Mesothelial cell of epicardium (in vitro differentiated cells): ENCODE data around the gene OCLN. TPM values are rescaled to one million over a fixed set of nuclear protein-coding genes. Genes with fewer than 3 reads are reported as not detected.
"Not testable (repeated sequence)": the region's sequence is repeated elsewhere in the genome, so short reads cannot be mapped to it uniquely, and the experiment has no call there.

Source experiments
- DNase-seq, 2 experiments: peaks; one replicate each; pipeline ENCODE4 v3.0.0; 2021; ENCODE audit warnings: low spot score in 2 of 2; ENCODE audit not compliant: unreplicated experiment in 2 of 2
- H3K27ac Mint-ChIP-seq: 2 replicates; pipeline ENCODE4 v1.8.0; 2021; ENCODE audit warnings: mixed read lengths
- H3K27me3 Mint-ChIP-seq: 2 replicates; pipeline ENCODE4 v1.8.0; 2021; ENCODE audit warnings: low read depth, mixed read lengths
- H3K36me3 Mint-ChIP-seq: 2 replicates; pipeline ENCODE4 v1.8.0; 2021; ENCODE audit warnings: mixed read lengths
- H3K4me1 Mint-ChIP-seq: 2 replicates; pipeline ENCODE4 v1.8.0; 2021; ENCODE audit warnings: mixed read lengths
- H3K4me3 Mint-ChIP-seq: 2 replicates; pipeline ENCODE4 v1.8.0; 2021; ENCODE audit warnings: mild to moderate bottlenecking, moderate library complexity, mixed read lengths
- H3K9me3 Mint-ChIP-seq: 2 replicates; pipeline ENCODE4 v1.8.0; 2021; ENCODE audit warnings: mixed read lengths
- total RNA-seq: library from RNA; stranded (reverse); gene quantifications from 3 replicates; pipeline ENCODE4 v1.2.1, GENCODE V29; 2021
- TF ChIP-seq, protein P1 (sequence below): fragments of 200-600 bp; sonication (generic); IDR thresholded peaks from one replicate; pipeline ENCODE4 v1.5.0; 2021; ENCODE audit warnings: antibody characterized with exemption; ENCODE audit not compliant: unreplicated experiment

The OCLN gene
- total RNA-seq, result 36.1 to 37.8 TPM (median 37.0 TPM) in 3 replicates

- H3K4me1 Mint-ChIP-seq, result peaks cover 15% of the 10 kb centered on the region
- H3K27me3 Mint-ChIP-seq, result peaks cover 64% of the 10 kb centered on the region
- no peaks in the 10 kb centered on the region for H3K9me3 Mint-ChIP-seq
- H3K27ac Mint-ChIP-seq, result peak within 1 kb of the TSS; percentile 98
- no peaks in the 10 kb centered on the region for H3K36me3 Mint-ChIP-seq
- DNase-seq, result peak; percentile 79 to 88
- peak within 1 kb of the TSS; percentile 85 for H3K4me3 Mint-ChIP-seq
- TF ChIP-seq, protein P1, sequence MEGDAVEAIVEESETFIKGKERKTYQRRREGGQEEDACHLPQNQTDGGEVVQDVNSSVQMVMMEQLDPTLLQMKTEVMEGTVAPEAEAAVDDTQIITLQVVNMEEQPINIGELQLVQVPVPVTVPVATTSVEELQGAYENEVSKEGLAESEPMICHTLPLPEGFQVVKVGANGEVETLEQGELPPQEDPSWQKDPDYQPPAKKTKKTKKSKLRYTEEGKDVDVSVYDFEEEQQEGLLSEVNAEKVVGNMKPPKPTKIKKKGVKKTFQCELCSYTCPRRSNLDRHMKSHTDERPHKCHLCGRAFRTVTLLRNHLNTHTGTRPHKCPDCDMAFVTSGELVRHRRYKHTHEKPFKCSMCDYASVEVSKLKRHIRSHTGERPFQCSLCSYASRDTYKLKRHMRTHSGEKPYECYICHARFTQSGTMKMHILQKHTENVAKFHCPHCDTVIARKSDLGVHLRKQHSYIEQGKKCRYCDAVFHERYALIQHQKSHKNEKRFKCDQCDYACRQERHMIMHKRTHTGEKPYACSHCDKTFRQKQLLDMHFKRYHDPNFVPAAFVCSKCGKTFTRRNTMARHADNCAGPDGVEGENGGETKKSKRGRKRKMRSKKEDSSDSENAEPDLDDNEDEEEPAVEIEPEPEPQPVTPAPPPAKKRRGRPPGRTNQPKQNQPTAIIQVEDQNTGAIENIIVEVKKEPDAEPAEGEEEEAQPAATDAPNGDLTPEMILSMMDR, result no peak
Observed at GRCh38 chr5:69492391-69492922, at the start of gene OCLN. Gene OCLN, plus strand, starts transcription at chr5:69492790. Its CDS starts 11,455 bp downstream, at chr5:69504245.

DNA sequence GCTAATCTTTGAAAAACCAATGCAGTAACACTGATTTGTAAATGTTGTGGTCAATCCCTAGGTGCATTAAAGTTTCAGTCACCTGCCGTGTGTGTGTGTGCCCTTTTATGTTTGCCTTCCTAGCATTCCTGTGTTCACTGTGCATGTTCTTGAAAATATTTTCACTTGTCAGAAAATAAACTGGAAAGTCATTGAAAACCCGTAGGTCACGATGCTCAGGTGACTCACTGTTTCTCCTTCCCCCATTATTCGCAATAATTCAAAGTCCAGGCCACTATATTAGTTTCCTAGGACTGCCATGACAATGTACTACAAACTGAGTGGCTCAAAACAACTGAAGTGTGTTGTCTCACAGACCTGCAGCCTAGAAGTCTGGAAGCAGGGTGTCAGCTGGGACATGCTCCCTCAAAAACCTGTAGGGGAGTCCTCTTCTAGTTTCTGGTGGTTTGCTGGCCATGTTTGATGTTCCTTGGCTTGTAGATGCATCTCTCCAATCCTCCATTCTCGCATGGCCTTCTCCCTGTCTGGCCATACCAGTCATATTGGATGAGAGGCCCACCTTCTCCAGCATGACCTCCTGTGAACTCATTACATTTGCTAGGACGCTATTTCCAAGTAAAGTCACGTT, 48.3 kb upstream of the OCLN start:
- TF ChIP-seq, protein P1, result no peak
- peaks cover 7% of the 10 kb centered on the region for H3K36me3 Mint-ChIP-seq
- no peaks in the 10 kb centered on the region for H3K4me1 Mint-ChIP-seq
- DNase-seq, result no peak
- no peak overlapping the region for H3K4me3 Mint-ChIP-seq
- H3K9me3 Mint-ChIP-seq, result no peaks in the 10 kb centered on the region
- no peak overlapping the region for H3K27ac Mint-ChIP-seq
- H3K27me3 Mint-ChIP-seq, result no peaks in the 10 kb centered on the region

GRCh38 chr5:69449511-69449910, 43.1 kb upstream of the OCLN start:
- H3K9me3 Mint-ChIP-seq, result no peaks in the 10 kb centered on the region
- no peaks in the 10 kb centered on the region for H3K27me3 Mint-ChIP-seq
- H3K36me3 Mint-ChIP-seq, result no peaks in the 10 kb centered on the region
- no peaks in the 10 kb centered on the region for H3K4me1 Mint-ChIP-seq
- no peak overlapping the region for H3K27ac Mint-ChIP-seq
- DNase-seq, result no peak
- TF ChIP-seq, protein P1, result no peak
- H3K4me3 Mint-ChIP-seq, result no peak overlapping the region

GRCh38 chr5:69450116-69450515, 42.5 kb upstream of the OCLN start:
- Mint-ChIP-seq H3K27me3 (no peaks in the 10 kb centered on the region), H3K27ac (no peak overlapping the region), H3K9me3 (no peaks in the 10 kb centered on the region), H3K4me1 (no peaks in the 10 kb centered on the region), H3K4me3 (no peak overlapping the region), H3K36me3 (no peaks in the 10 kb centered on the region)
- DNase-seq, result no peak
- TF ChIP-seq, protein P1, result no peak

DNA sequence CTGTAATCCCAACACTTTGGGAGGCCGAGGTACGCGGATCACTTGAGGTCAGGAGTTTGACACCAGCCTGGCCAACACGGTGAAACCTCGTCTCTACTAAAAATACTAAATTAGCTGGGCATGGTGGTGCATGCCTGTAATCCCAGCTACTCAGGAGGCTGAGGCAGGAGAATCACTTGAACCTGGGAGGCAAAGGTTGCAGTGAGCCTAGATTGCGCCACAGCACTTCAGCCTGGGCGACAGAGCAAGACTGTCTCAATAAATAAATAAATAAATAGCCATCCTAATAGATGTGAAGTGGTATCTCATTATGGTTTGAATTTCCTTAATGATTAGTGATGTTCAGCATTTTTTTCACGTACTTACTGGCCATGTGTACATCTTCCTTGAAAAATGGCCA, 42.1 kb upstream of the OCLN start:
- not testable (repeated sequence) for H3K27ac Mint-ChIP-seq, H3K4me3 Mint-ChIP-seq, DNase-seq, H3K27me3 Mint-ChIP-seq, H3K4me1 Mint-ChIP-seq, H3K9me3 Mint-ChIP-seq, H3K36me3 Mint-ChIP-seq

GRCh38 chr5:69451941-69452647, 40.5 kb upstream of the OCLN start:
- H3K27ac Mint-ChIP-seq, result no peak overlapping the region
- H3K4me3 Mint-ChIP-seq, result no peak overlapping the region
- H3K36me3 Mint-ChIP-seq, result no peaks in the 10 kb centered on the region
- no peak for DNase-seq
- no peaks in the 10 kb centered on the region for H3K4me1 Mint-ChIP-seq
- TF ChIP-seq, protein P1, result no peak
- no peaks in the 10 kb centered on the region for H3K27me3 Mint-ChIP-seq
- H3K9me3 Mint-ChIP-seq, result peaks cover 4% of the 10 kb centered on the region

DNA sequence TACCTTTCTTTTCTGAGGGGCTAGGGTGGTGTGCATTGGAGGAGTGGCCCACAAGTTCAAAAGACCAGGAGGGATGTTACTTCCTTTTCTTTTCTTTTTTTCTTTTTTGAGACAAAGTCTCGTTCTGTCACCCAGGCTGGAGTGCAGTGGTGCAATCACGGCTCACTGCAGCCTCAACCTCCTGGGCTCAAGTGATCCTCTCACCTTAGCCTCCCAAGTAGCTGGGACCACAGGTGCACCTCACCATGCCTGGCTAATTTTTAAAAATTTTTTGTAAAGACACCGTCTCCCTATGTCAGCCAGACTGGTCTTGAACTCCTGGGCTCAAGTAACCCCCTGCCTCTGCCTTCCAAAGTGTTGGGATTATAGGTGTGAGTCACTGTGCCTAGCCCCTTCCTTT, 39.1 kb upstream of the OCLN start:
- H3K36me3 Mint-ChIP-seq, H3K4me3 Mint-ChIP-seq, H3K9me3 Mint-ChIP-seq, H3K27ac Mint-ChIP-seq, DNase-seq, H3K27me3 Mint-ChIP-seq, H3K4me1 Mint-ChIP-seq: not testable (repeated sequence)
